Tibial nerve (tissue), 4 donors: ENCODE measurements around the gene PARP2.

ENCODE experiments used
- EP300 ChIP-seq, 2 donors: sonication (generic); formaldehyde crosslinking; IDR thresholded peaks; one replicate each; pipeline ENCODE4 v1.6.1; 2017; ENCODE audit warnings: antibody characterized with exemption in 2 of 2, mild to moderate bottlenecking in 1 of 2
- POLR2A ChIP-seq, 2 donors: fragments of 450-650 bp; IDR thresholded peaks; one replicate each; pipeline ENCODE4 v1.6.1; 2017; ENCODE audit warnings: antibody characterized with exemption in 2 of 2, mild to moderate bottlenecking in 2 of 2, moderate library complexity in 2 of 2
- TF ChIP-seq, protein P1 (sequence below), 5 experiments: fragments of 200-600 bp in 3 of 5; fragments of 450-650 bp in 2 of 5; sonication (generic) in 3 of 5; IDR thresholded peaks; one replicate each; pipeline ENCODE4 v1.5.1; 2016 to 2019; ENCODE audit warnings: antibody characterized with exemption in 5 of 5, mild to moderate bottlenecking in 3 of 5, moderate library complexity in 2 of 5

DNA sequence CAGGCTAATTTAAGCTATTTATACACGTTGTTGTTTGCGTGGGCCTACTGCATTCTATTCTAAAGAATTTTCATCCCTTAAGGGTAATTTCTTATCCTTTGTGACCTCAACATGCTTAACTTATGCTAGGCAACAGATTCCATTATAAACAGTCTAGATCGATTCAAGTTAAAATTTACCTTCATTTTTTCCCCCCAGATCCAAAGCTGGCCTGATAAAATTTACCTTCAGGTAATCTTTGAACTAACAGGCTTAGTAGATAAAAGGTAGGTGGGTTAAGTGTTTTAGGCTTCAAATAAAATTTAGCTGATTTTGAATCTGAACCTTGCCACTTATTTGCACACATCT lies 10.0 kb upstream of the PARP2 start:
- TF ChIP-seq POLR2A (IDR thresholded peaks at IDR 0.05) (peak in 1 of 2 donors; percentile 3), EP300 (IDR thresholded peaks at IDR 0.05) (no peak)
- TF ChIP-seq, protein P1, sequence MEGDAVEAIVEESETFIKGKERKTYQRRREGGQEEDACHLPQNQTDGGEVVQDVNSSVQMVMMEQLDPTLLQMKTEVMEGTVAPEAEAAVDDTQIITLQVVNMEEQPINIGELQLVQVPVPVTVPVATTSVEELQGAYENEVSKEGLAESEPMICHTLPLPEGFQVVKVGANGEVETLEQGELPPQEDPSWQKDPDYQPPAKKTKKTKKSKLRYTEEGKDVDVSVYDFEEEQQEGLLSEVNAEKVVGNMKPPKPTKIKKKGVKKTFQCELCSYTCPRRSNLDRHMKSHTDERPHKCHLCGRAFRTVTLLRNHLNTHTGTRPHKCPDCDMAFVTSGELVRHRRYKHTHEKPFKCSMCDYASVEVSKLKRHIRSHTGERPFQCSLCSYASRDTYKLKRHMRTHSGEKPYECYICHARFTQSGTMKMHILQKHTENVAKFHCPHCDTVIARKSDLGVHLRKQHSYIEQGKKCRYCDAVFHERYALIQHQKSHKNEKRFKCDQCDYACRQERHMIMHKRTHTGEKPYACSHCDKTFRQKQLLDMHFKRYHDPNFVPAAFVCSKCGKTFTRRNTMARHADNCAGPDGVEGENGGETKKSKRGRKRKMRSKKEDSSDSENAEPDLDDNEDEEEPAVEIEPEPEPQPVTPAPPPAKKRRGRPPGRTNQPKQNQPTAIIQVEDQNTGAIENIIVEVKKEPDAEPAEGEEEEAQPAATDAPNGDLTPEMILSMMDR (IDR thresholded peaks at IDR 0.05) = no peak
